ENCODE results near the gene HOXA4.

HOXA4 gene

GRCh38 chr7:27102581-27103442, 27.7 kb downstream of the HOXA4 start, which contains the start of gene HOXA2:
TSS of gene HOXA2 (minus strand) at chr7:27102683. CDS start at chr7:27102500, 183 bp downstream.
- H3K4me1 ChIP-seq (ENCODE audit: control insufficient read depth, insufficient read depth, low read length), result peaks cover 50% of the 10 kb centered on the region
- H3K27me3 ChIP-seq (ENCODE audit: control insufficient read depth, insufficient read depth, low read length), result no peaks in the 10 kb centered on the region
- H3K9me3 ChIP-seq (ENCODE audit: control insufficient read depth, low read length), result no peaks in the 10 kb centered on the region
- peak within 1 kb of the TSS; percentile 61 for H3K4me3 ChIP-seq (ENCODE audit: low read length)
- peak within 1 kb of the TSS; percentile 86 for H3K9ac ChIP-seq (ENCODE audit: low read length)
- no peaks in the 10 kb centered on the region for H3K36me3 ChIP-seq (ENCODE audit: control insufficient read depth, insufficient read depth, low read length)

DNA sequence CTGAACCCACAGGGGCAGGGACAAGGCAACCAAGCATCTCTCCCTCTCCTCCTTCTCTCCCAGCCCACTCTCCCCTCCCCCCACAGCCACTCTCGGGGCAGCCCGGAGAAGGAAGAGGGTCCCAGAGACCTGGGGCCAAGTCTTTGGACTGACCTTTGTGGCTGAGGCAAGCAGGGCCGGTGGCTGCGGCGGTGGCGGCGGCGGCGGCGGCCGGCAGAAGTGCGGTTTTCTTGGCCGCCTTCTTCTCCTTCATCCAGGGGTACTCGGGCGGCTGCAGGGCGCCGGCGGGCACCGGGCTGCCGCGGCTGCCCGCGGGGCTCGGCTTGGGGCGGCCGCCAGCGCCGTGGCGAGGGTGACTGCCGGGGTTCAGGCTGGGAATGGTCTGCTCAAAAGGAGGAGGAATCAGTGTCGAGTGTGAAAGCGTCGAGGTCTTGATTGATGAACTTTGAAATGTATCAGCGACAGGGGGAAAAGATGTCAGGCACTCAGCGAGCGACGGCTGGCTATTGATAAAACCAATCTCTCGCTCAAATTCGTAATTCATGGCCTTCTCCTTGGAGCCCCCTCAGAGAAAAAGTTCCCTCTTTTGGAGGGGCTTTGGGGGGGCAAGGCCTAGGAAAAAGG, 28.5 kb downstream of the HOXA4 start:
- Histone ChIP-seq H3K36me3 (ENCODE audit: control insufficient read depth, insufficient read depth, low read length) (no peaks in the 10 kb centered on the region), H3K4me3 (ENCODE audit: low read length) (peak overlapping the region; percentile 61), H3K27me3 (ENCODE audit: control insufficient read depth, insufficient read depth, low read length) (no peaks in the 10 kb centered on the region), H3K4me1 (ENCODE audit: control insufficient read depth, insufficient read depth, low read length) (peaks cover 51% of the 10 kb centered on the region), H3K9ac (ENCODE audit: low read length) (peak overlapping the region; percentile 86), H3K9me3 (ENCODE audit: control insufficient read depth, low read length) (no peaks in the 10 kb centered on the region)

DNA sequence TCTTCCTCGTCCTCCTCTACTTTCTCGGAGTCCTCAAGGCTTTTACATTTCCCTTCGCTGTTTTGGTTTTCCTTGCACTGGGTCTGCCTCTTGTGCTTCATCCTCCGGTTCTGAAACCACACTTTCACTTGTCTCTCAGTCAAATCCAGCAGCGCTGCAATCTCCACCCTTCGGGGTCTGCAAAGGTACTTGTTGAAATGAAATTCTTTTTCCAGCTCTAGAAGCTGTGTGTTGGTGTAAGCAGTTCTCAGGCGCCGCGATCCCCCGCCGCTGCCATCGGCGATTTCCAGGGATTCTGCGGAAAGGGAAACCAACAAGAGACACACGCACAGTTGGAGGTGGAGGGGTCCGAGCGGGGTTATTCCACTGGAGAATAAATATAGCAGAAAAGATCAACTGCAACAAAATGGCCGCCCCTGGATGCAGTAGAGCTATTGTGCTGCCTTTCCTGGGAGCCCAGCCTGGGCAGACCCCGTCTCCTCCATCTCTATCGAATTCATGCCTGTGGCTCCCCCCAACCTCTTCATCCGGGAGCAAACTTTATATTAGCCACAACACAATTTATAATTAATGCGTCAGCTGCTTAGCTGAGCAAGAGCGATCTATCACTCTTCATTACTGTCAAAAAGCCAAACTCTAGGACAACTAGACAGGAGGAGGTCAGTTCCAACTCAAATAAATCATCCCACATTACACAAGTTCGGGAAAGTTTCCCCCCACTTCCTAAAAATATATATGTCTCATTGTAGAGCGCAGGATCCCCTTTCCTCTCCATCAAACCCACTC, 29.2 kb downstream of the HOXA4 start:
- H3K36me3 ChIP-seq (ENCODE audit: control insufficient read depth, insufficient read depth, low read length), result no peaks in the 10 kb centered on the region
- H3K4me1 ChIP-seq (ENCODE audit: control insufficient read depth, insufficient read depth, low read length), result peaks cover 51% of the 10 kb centered on the region
- peak overlapping the region; percentile 86 for H3K9ac ChIP-seq (ENCODE audit: low read length)
- peak overlapping the region; percentile 61 for H3K4me3 ChIP-seq (ENCODE audit: low read length)
- H3K27me3 ChIP-seq (ENCODE audit: control insufficient read depth, insufficient read depth, low read length), result no peaks in the 10 kb centered on the region
- H3K9me3 ChIP-seq (ENCODE audit: control insufficient read depth, low read length), result no peaks in the 10 kb centered on the region

GRCh38 chr7:27100694-27101170, 29.8 kb downstream of the HOXA4 start:
- Histone ChIP-seq H3K4me1 (ENCODE audit: control insufficient read depth, insufficient read depth, low read length) (peaks cover 45% of the 10 kb centered on the region), H3K4me3 (ENCODE audit: low read length) (peak overlapping the region; percentile 61), H3K9ac (ENCODE audit: low read length) (peak overlapping the region; percentile 86), H3K9me3 (ENCODE audit: control insufficient read depth, low read length) (no peaks in the 10 kb centered on the region), H3K36me3 (ENCODE audit: control insufficient read depth, insufficient read depth, low read length) (no peaks in the 10 kb centered on the region), H3K27me3 (ENCODE audit: control insufficient read depth, insufficient read depth, low read length) (no peaks in the 10 kb centered on the region)

GRCh38 chr7:27099453-27100370, 30.8 kb downstream of the HOXA4 start:
- Histone ChIP-seq H3K27me3 (ENCODE audit: control insufficient read depth, insufficient read depth, low read length) (no peaks in the 10 kb centered on the region), H3K36me3 (ENCODE audit: control insufficient read depth, insufficient read depth, low read length) (no peaks in the 10 kb centered on the region), H3K9me3 (ENCODE audit: control insufficient read depth, low read length) (no peaks in the 10 kb centered on the region), H3K4me3 (ENCODE audit: low read length) (peak overlapping the region; percentile 39), H3K9ac (ENCODE audit: low read length) (peak overlapping the region; percentile 86), H3K4me1 (ENCODE audit: control insufficient read depth, insufficient read depth, low read length) (peaks cover 35% of the 10 kb centered on the region)

GRCh38 chr7:27098578-27099451, 31.7 kb downstream of the HOXA4 start:
- Histone ChIP-seq H3K9me3 (ENCODE audit: control insufficient read depth, low read length) (no peaks in the 10 kb centered on the region), H3K27me3 (ENCODE audit: control insufficient read depth, insufficient read depth, low read length) (no peaks in the 10 kb centered on the region), H3K9ac (ENCODE audit: low read length) (peak overlapping the region; percentile 86), H3K4me3 (ENCODE audit: low read length) (peak overlapping the region; percentile 39), H3K4me1 (ENCODE audit: control insufficient read depth, insufficient read depth, low read length) (peaks cover 28% of the 10 kb centered on the region), H3K36me3 (ENCODE audit: control insufficient read depth, insufficient read depth, low read length) (no peaks in the 10 kb centered on the region)

DNA sequence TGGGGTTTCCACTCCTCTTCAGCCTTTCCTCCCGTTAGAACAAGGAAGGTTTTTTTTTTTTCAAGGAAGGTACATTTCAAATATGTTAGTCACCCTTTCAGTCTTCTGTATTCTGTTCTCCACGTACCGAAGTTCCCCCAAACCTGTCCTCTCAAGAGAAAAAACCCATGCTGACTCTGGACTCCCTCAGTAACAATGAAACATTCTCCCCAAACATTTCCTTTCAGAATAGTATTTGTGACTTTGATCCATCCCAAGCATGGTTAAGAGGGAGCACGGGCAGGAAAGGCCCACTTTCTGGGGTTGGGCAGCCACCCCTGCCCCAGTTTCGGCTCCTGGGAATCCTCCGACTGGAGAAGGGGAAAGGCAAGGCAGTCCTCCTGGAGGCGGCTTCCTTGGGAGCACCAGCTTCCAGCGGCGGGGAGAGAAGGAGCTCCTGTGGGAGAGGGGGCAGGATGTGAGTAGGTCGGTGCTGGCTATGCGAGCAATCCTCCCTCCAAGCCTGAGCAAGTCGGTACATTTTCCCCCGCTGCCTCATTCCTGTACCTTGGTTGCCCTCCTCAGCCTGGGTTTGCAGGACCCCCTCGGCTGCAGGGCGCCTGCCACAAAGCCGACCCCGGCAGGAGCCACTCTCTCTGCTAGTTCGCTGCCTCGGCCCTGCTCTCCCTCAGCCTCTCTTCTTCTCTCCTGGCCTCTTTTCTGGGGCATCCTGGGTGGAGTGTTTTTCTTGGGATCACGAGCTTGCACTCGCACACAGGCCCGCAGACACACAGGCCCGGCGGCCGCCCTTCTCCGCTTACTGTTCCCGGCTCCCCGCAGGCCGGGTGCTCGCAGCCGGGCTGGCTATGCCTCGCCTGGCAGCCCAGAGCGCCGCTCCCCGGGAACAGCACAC, 32.6 kb downstream of the HOXA4 start:
- Histone ChIP-seq H3K9me3 (ENCODE audit: control insufficient read depth, low read length) (no peaks in the 10 kb centered on the region), H3K9ac (ENCODE audit: low read length) (peak overlapping the region; percentile 86), H3K4me1 (ENCODE audit: control insufficient read depth, insufficient read depth, low read length) (peaks cover 28% of the 10 kb centered on the region), H3K4me3 (ENCODE audit: low read length) (peak overlapping the region; percentile 39), H3K36me3 (ENCODE audit: control insufficient read depth, insufficient read depth, low read length) (no peaks in the 10 kb centered on the region), H3K27me3 (ENCODE audit: control insufficient read depth, insufficient read depth, low read length) (no peaks in the 10 kb centered on the region)

DNA sequence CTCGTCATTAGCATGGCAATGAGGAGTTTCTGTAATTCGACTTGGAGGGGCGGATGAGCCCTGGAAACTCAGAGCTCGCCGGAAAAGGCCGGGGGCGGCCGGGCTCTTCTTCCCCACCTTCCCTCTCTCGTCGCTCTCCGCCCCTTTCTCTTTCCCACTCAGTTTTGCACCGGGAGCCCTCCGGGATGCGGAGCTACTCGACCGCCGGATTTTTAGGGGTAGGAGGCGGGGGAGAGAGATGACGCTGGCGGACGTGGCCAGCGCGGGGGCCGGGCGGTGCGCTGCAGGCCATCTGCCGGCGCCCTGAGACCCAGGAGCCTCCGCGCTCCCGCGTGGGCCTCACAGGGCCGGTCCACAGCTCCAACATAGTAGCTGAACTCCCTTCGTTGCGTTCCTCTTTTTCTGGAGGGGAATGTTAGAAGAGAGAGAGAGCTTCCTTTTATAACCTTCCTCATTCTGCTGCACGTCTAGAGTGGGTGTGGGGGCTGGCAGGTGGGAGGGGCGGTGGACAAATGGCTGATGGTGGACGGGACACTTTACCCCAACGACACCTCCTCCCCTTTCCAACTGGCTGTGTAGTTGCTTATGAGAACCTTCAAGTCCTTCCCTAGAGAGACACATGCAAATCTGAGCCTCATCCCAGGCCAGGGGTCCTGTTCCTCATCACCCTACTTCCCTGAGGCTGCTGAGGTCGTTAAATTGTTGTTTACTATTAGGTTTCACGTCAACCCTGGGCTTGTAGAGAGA, 33.6 kb downstream of the HOXA4 start:
- Histone ChIP-seq H3K4me1 (ENCODE audit: control insufficient read depth, insufficient read depth, low read length) (peaks cover 28% of the 10 kb centered on the region), H3K27me3 (ENCODE audit: control insufficient read depth, insufficient read depth, low read length) (no peaks in the 10 kb centered on the region), H3K4me3 (ENCODE audit: low read length) (peak overlapping the region; percentile 74), H3K9ac (ENCODE audit: low read length) (peak overlapping the region; percentile 86), H3K36me3 (ENCODE audit: control insufficient read depth, insufficient read depth, low read length) (no peaks in the 10 kb centered on the region), H3K9me3 (ENCODE audit: control insufficient read depth, low read length) (no peaks in the 10 kb centered on the region)

DNA sequence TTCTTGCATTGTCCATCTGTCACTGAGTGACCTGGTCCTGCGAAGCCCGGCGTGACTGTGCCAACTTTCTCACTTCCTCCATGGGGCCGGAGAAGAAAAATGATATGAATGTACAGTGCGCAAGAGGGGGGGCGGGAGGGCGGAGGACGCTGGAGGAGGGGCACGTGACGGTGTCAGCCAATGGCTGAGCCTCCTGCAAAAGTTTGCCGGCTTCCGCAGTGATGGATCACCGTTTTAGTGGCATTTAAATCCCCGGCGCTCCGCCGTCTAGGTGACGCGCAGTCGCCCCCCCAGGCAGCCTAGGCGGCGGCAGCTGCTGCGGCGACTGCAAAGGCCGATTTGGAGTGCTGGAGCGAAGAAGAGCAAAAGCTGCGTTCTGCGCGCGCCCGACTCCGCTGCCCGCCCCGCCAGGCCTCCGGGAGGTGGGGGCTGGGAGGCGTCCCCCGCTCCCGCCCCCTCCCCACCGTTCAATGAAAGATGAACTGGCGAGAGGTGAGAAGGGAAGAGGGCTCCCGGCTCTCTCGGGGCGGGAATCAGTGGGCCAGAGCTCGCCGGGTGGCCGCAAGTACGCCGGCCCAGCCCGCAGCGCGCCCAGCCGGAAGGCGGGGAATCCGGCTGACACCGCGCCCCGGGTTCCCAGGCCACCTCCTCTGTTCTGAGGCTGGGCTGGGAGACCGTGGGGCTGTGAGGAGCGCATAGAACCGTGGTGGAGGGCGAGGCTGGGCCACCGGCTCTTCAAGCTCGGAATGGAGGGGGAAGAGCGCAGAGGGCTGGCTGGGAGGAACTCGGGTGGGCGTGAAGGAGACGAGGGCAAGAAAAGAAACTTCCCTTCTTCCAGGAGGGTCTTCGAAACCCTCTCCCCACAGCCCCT, 34.4 kb downstream of the HOXA4 start, which contains the start of gene HOXA1:
HOXA1 (minus strand) TSS at position 104 of the 871 bp plus-strand sequence; CDS start at position 16, 88 bp downstream.
- H3K9ac ChIP-seq (ENCODE audit: low read length), result peak within 1 kb of the TSS; percentile 86
- no peaks in the 10 kb centered on the region for H3K27me3 ChIP-seq (ENCODE audit: control insufficient read depth, insufficient read depth, low read length)
- H3K4me3 ChIP-seq (ENCODE audit: low read length), result peak within 1 kb of the TSS; percentile 74
- peaks cover 27% of the 10 kb centered on the region for H3K4me1 ChIP-seq (ENCODE audit: control insufficient read depth, insufficient read depth, low read length)
- H3K36me3 ChIP-seq (ENCODE audit: control insufficient read depth, insufficient read depth, low read length), result no peaks in the 10 kb centered on the region
- no peaks in the 10 kb centered on the region for H3K9me3 ChIP-seq (ENCODE audit: control insufficient read depth, low read length)
